ENCODE data around the gene GPR137C. TPM values are rescaled to one million over a fixed set of nuclear protein-coding genes. Genes with fewer than 3 reads are reported as not detected.

The GPR137C gene
- total and polyA plus RNA-seq, 8 donors = 0.25 to 3.9 (median 0.45) TPM; not detected in 3

- H3K9me3 ChIP-seq = peaks cover 0 to 8% (median 1%) of the 10 kb centered on the region in 4 donors
- no peak for TF ChIP-seq EP300 (IDR thresholded peaks at IDR 0.05)
- no peak for TF ChIP-seq POLR2AphosphoS5 (IDR thresholded peaks at IDR 0.05)
- no peak for TF ChIP-seq CTCF (IDR thresholded peaks at IDR 0.05)
- TF ChIP-seq POLR2A (IDR thresholded peaks at IDR 0.05) = no peak
- intact Hi-C loops (cut with DNase I; ENCODE audit: low total_unique reads) = no loop called here
- H3K4me1 ChIP-seq = no peaks in the 10 kb centered on the region
- 92 to 96% (median 93%) methylated on average over 1 of the region's 1 CpG for WGBS, 5 donors
- no peak for DNase-seq
- no peaks in the 10 kb centered on the region for H3K36me3 ChIP-seq
- H3K4me3 ChIP-seq = no peak overlapping the region
- H3K27me3 ChIP-seq = no peaks in the 10 kb centered on the region
- no peak overlapping the region for H3K27ac ChIP-seq
Measured at GRCh38 chr14:52598568-52598967, 45.9 kb downstream of the GPR137C start.

- DNase-seq = no peak
- no peak overlapping the region for H3K4me3 ChIP-seq
- no peaks in the 10 kb centered on the region for H3K4me1 ChIP-seq
- 88 to 96% (median 96%) methylated on average over 3 of the region's 3 CpGs for WGBS, 5 donors
- peaks cover 0 to 16% (median 8%) of the 10 kb centered on the region in 4 donors for H3K9me3 ChIP-seq
- no peak overlapping the region for H3K27ac ChIP-seq
- H3K27me3 ChIP-seq = no peaks in the 10 kb centered on the region
- TF ChIP-seq POLR2A (IDR thresholded peaks at IDR 0.05) (no peak), EP300 (IDR thresholded peaks at IDR 0.05) (no peak), CTCF (IDR thresholded peaks at IDR 0.05) (no peak), POLR2AphosphoS5 (IDR thresholded peaks at IDR 0.05) (no peak)
- intact Hi-C loops (cut with DNase I; ENCODE audit: low total_unique reads) = no loop called here
- no peaks in the 10 kb centered on the region for H3K36me3 ChIP-seq
Measured at GRCh38 chr14:52599974-52600373, 47.3 kb downstream of the GPR137C start.

DNA sequence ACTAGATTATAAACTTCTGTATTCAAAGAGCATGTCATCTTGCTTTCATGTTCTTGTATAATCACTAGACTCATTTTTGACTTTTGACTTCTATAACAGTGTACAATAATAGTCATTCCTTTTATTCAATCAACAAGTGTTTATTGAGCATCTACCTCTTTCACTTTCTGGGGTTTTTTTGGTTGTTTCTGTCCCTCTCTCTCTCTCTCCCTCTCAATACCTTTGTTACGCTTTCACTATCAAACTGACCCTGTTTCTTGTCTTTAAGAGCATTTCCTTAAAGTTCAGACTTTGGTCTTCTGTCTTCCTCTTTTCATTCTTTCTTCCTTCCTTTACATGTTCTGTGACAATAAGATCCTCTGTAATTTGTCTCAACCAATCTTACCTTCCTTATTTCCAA is 49.5 kb downstream of the GPR137C start:
- Histone ChIP-seq H3K27ac (no peak overlapping the region), H3K27me3 (no peaks in the 10 kb centered on the region), H3K9me3 (peaks cover 0 to 18% (median 7%) of the 10 kb centered on the region in 4 donors), H3K36me3 (no peaks in the 10 kb centered on the region), H3K4me1 (no peaks in the 10 kb centered on the region), H3K4me3 (no peak overlapping the region)
- intact Hi-C loops (cut with DNase I; ENCODE audit: low total_unique reads) = no loop called here
- TF ChIP-seq POLR2A (IDR thresholded peaks at IDR 0.05) (no peak), CTCF (IDR thresholded peaks at IDR 0.05) (no peak), EP300 (IDR thresholded peaks at IDR 0.05) (no peak), POLR2AphosphoS5 (IDR thresholded peaks at IDR 0.05) (no peak)
- WGBS, 5 donors = 33 to 83% (median 74%) methylated on average over 1 of the region's 1 CpG
- no peak for DNase-seq

- TF ChIP-seq EP300 (IDR thresholded peaks at IDR 0.05) (no peak), POLR2AphosphoS5 (IDR thresholded peaks at IDR 0.05) (no peak), CTCF (IDR thresholded peaks at IDR 0.05) (no peak), POLR2A (IDR thresholded peaks at IDR 0.05) (no peak)
- DNase-seq = no peak
- Histone ChIP-seq H3K4me3 (no peak overlapping the region), H3K36me3 (no peaks in the 10 kb centered on the region), H3K27me3 (no peaks in the 10 kb centered on the region), H3K9me3 (peaks cover 0 to 18% (median 7%) of the 10 kb centered on the region in 4 donors), H3K27ac (no peak overlapping the region), H3K4me1 (no peaks in the 10 kb centered on the region)
- 59 to 81% (median 74%) methylated on average over 1 of the region's 1 CpG for WGBS, 5 donors
- intact Hi-C loops (cut with DNase I; ENCODE audit: low total_unique reads) = no loop called here
Measured at GRCh38 chr14:52607061-52607460, 54.4 kb downstream of the GPR137C start.
